Liver (tissue), 3 donors: Measurements from ENCODE around the gene EPN3.

Experiments used
- FOXA1 ChIP-seq: IDR thresholded peaks from 2 replicates; pipeline ENCODE4 v1.6.1; 2016; ENCODE audit warnings: antibody characterized with exemption
- GABPA ChIP-seq, 2 donors: IDR thresholded peaks in 1 of 2; conservative IDR thresholded peaks in 1 of 2; 2 replicates each; pipeline ENCODE4 v1.6.1; 2016; ENCODE audit warnings: antibody characterized with exemption in 2 of 2, mild to moderate bottlenecking in 1 of 2, moderate library complexity in 1 of 2
- JUND ChIP-seq, 2 donors: IDR thresholded peaks; 2 replicates each; pipeline ENCODE4 v1.6.1; 2016; ENCODE audit warnings: antibody characterized with exemption in 2 of 2
- TAF1 ChIP-seq: conservative IDR thresholded peaks from 2 replicates; pipeline ENCODE4 v1.6.1; 2016; ENCODE audit warnings: antibody characterized with exemption, mild to moderate bottlenecking
- TF ChIP-seq, protein P1 (sequence below): fragments of 150-350 bp; IDR thresholded peaks from 2 replicates; pipeline ENCODE4 v1.5.1; 2017; ENCODE audit warnings: improper control_type of control experiment, low read depth, low read length; ENCODE audit not compliant: missing input control
- donor health status: healthy.
- donor health status: healthy.

DNA sequence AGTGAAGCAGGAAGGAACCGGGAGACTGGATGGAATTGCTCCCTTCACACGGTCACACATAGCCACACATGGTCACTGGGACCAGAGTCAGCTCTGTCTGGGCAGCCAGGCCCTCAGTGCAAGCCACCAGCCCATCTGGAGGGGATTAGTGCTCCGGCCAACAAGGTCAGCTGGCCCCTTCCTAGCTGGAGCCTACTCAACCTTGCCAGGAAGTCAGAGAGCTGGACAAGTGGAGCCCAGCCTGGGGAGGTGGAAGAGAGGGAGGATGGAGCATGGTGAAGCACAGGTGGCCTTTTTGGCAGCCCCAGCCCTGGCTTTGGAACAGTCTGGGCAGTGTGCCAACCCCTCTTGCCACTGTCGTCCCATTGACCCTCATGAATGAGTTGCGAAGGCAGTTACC, 24.3 kb downstream of the EPN3 start:
- TF ChIP-seq, protein P1, sequence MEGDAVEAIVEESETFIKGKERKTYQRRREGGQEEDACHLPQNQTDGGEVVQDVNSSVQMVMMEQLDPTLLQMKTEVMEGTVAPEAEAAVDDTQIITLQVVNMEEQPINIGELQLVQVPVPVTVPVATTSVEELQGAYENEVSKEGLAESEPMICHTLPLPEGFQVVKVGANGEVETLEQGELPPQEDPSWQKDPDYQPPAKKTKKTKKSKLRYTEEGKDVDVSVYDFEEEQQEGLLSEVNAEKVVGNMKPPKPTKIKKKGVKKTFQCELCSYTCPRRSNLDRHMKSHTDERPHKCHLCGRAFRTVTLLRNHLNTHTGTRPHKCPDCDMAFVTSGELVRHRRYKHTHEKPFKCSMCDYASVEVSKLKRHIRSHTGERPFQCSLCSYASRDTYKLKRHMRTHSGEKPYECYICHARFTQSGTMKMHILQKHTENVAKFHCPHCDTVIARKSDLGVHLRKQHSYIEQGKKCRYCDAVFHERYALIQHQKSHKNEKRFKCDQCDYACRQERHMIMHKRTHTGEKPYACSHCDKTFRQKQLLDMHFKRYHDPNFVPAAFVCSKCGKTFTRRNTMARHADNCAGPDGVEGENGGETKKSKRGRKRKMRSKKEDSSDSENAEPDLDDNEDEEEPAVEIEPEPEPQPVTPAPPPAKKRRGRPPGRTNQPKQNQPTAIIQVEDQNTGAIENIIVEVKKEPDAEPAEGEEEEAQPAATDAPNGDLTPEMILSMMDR, result no peak
- TF ChIP-seq TAF1 (no peak), JUND (IDR thresholded peaks at IDR 0.05) (no peak), GABPA (IDR thresholded peaks at IDR 0.05 in 1 of 2, conservative IDR thresholded peaks at IDR 0.05 in 1 of 2) (no peak), FOXA1 (no peak)
